CD14-positive monocyte (primary cell): ENCODE measurements around the gene PRAMEF12. TPM values are rescaled to one million over a fixed set of nuclear protein-coding genes. Genes with fewer than 3 reads are reported as not detected.
"Not testable (repeated sequence)": the region's sequence is repeated elsewhere in the genome, so short reads cannot be mapped to it uniquely, and the experiment has no call there.

ENCODE experiments used
- DNase-seq, 3 donors: peaks; one replicate each; pipeline ENCODE4 v3.0.0-alpha.2; 2011 to 2022
- H2AFZ ChIP-seq: 2 replicates; pipeline ENCODE4 v1.6.0; 2012; ENCODE audit warnings: mild to moderate bottlenecking, low read depth, low read length, inconsistent platforms; ENCODE audit not compliant: insufficient read depth, poor library complexity, severe bottlenecking
- H3K27ac ChIP-seq, 2 donors: 1 replicate in 1 of 2; 2 replicates in 1 of 2; pipeline ENCODE4 v1.5.1; 2012 to 2013; ENCODE audit warnings: low read length in 2 of 2, control low read depth in 1 of 2, inconsistent platforms in 1 of 2, low read depth in 1 of 2, mild to moderate bottlenecking in 1 of 2
- H3K27me3 ChIP-seq, 2 donors: one replicate each; pipeline versions ENCODE4 v1.6.0 to v1.6.1; 2011 to 2013; ENCODE audit warnings: low read length in 2 of 2; ENCODE audit not compliant: control insufficient read depth in 2 of 2, insufficient read depth in 2 of 2
- H3K36me3 ChIP-seq, 2 donors: replicated peaks in 1 of 2; 1 replicate in 1 of 2; 2 replicates in 1 of 2; pipeline versions ENCODE4 v1.5.1 to v1.6.1; 2012 to 2013; ENCODE audit warnings: low read length in 2 of 2, control low read depth in 1 of 2, inconsistent platforms in 1 of 2, mild to moderate bottlenecking in 1 of 2; ENCODE audit not compliant: insufficient read depth in 2 of 2, control insufficient read depth in 1 of 2
- H3K4me1 ChIP-seq, 2 donors: 1 replicate in 1 of 2; 2 replicates in 1 of 2; pipeline versions ENCODE4 v1.5.1 to v1.6.1; 2012 to 2013; ENCODE audit warnings: low read length in 2 of 2, control low read depth in 1 of 2, inconsistent platforms in 1 of 2, mild to moderate bottlenecking in 1 of 2, moderate library complexity in 1 of 2; ENCODE audit not compliant: insufficient read depth in 2 of 2, control insufficient read depth in 1 of 2
- H3K4me2 ChIP-seq: replicated peaks from 2 replicates; pipeline ENCODE3; 2012; ENCODE audit warnings: low read length, moderate library complexity, mild to moderate bottlenecking; ENCODE audit not compliant: poor library complexity, severe bottlenecking; ENCODE audit errors: extremely low read depth
- H3K4me3 ChIP-seq, 3 experiments: fragments of 200-600 bp in 1 of 3; sonication (generic) in 1 of 3; replicated peaks in 1 of 3; 1 replicate in 2 of 3; 2 replicates in 1 of 3; pipeline ENCODE4 v1.5.1; 2011 to 2013; ENCODE audit warnings: low read length in 3 of 3, mild to moderate bottlenecking in 3 of 3, control low read depth in 2 of 3, low read depth in 2 of 3, inconsistent platforms in 1 of 3, moderate library complexity in 1 of 3
- H3K79me2 ChIP-seq: 2 replicates; pipeline ENCODE4 v1.6.0; 2012; ENCODE audit warnings: mild to moderate bottlenecking, control low read depth, inconsistent platforms, low read length, moderate library complexity; ENCODE audit not compliant: insufficient read depth
- H3K9ac ChIP-seq: 2 replicates; pipeline ENCODE4 v1.6.0; 2017; ENCODE audit warnings: low read length, mild to moderate bottlenecking; ENCODE audit not compliant: insufficient read depth, poor library complexity, severe bottlenecking
- H3K9me3 ChIP-seq, 2 donors: replicated peaks in 1 of 2; 1 replicate in 1 of 2; 2 replicates in 1 of 2; pipeline versions ENCODE4 v1.5.1 to v1.6.1; 2012 to 2013; ENCODE audit warnings: low read length in 2 of 2, control low read depth in 1 of 2; ENCODE audit not compliant: control insufficient read depth in 1 of 2, insufficient read depth in 1 of 2
- H4K20me1 ChIP-seq: 2 replicates; pipeline ENCODE4 v1.6.0; 2012; ENCODE audit warnings: mild to moderate bottlenecking, low read length, control low read depth, moderate library complexity; ENCODE audit not compliant: insufficient read depth
- H3K27ac Mint-ChIP-seq, 7 donors: one replicate each; pipeline ENCODE4 v1.8.0; 2020; ENCODE audit warnings: mild to moderate bottlenecking in 7 of 7, mixed read lengths in 7 of 7, moderate library complexity in 6 of 7, inconsistent platforms in 2 of 7
- H3K27me3 Mint-ChIP-seq, 3 donors: one replicate each; pipeline ENCODE4 v1.8.0; 2021 to 2022; ENCODE audit warnings: low read depth in 3 of 3, mild to moderate bottlenecking in 3 of 3, mixed read lengths in 3 of 3, moderate library complexity in 3 of 3, inconsistent platforms in 1 of 3
- H3K36me3 Mint-ChIP-seq, 2 donors: one replicate each; pipeline ENCODE4 v1.8.0; 2020; ENCODE audit warnings: mixed read lengths in 2 of 2, inconsistent platforms in 1 of 2, mild to moderate bottlenecking in 1 of 2
- H3K4me1 Mint-ChIP-seq: one replicate; pipeline ENCODE4 v1.8.0; 2020; ENCODE audit warnings: mild to moderate bottlenecking, mixed read lengths
- H3K4me3 Mint-ChIP-seq, 2 donors: one replicate each; pipeline ENCODE4 v1.8.0; 2020; ENCODE audit warnings: mild to moderate bottlenecking in 2 of 2, mixed read lengths in 2 of 2, moderate library complexity in 1 of 2
- H3K9me3 Mint-ChIP-seq, 7 donors: one replicate each; pipeline ENCODE4 v1.8.0; 2020 to 2022; ENCODE audit warnings: mixed read lengths in 7 of 7, mild to moderate bottlenecking in 6 of 7, moderate library complexity in 6 of 7, inconsistent platforms in 2 of 7
- CTCF ChIP-seq: fragments of 200-600 bp; IDR thresholded peaks from one replicate; pipeline ENCODE4 v1.8.0; 2022; ENCODE audit warnings: antibody characterized with exemption, mild to moderate bottlenecking
- WGBS: methylation state at CpG from one replicate; pipeline ENCODE4 v1.1.5; 2013; ENCODE audit warnings: missing lambda C conversion rate; ENCODE audit not compliant: insufficient coverage; 5-methylcytosine and 5-hydroxymethylcytosine counted together
- intact Hi-C, 2 donors: fragments of 100-400 bp; cut with micrococcal nuclease; formaldehyde crosslinking; loops; one replicate each; pipeline versions ENCODE4 v1.15.0 to v1.15.1; 2023
- polyA plus RNA-seq, 3 donors: library from polyadenylated mRNA; depleted of rRNA in 1 of 3; unstranded in 2 of 3; stranded (reverse) in 1 of 3; fragments of 300-500 nt in 2 of 3; fragments of >200 nt in 1 of 3; fragmentation: Illumina TruSeq in 2 of 3; gene quantifications; 1 replicate in 2 of 3; 2 replicates in 1 of 3; pipeline ENCODE4 v1.2.3, GENCODE V29; 2012 to 2021

PRAMEF12 gene
- polyA plus RNA-seq, 3 donors, result not detected

GRCh38 chr1:12811409-12811784, 37.9 kb downstream of the PRAMEF12 start:
- intact Hi-C loops, result no loop called here
- no peak overlapping the region for H3K4me2 ChIP-seq
- TF ChIP-seq CTCF, result no peak

GRCh38 chr1:12819061-12819460, 45.5 kb downstream of the PRAMEF12 start:
- H3K4me1 ChIP-seq, H3K79me2 ChIP-seq, H3K36me3 ChIP-seq, H3K27ac ChIP-seq, H3K36me3 Mint-ChIP-seq, H3K9me3 ChIP-seq, H3K27me3 Mint-ChIP-seq, H2AFZ ChIP-seq, intact Hi-C loops, H3K27ac Mint-ChIP-seq, H3K27me3 ChIP-seq, DNase-seq, H4K20me1 ChIP-seq, H3K4me1 Mint-ChIP-seq, H3K4me2 ChIP-seq, H3K9me3 Mint-ChIP-seq, H3K4me3 ChIP-seq, H3K9ac ChIP-seq, H3K4me3 Mint-ChIP-seq: not testable (repeated sequence)
- WGBS, result 87% methylated on average over 6 of the region's 6 CpGs

More at GRCh38 chr1:12811409-12811784, 37.9 kb downstream of the PRAMEF12 start:
- Histone ChIP-seq H3K9ac (no peak overlapping the region), H3K9me3 (no peaks in the 10 kb centered on the region), H3K4me3 (no peak overlapping the region), H2AFZ (no peak overlapping the region), H3K79me2 (no peaks in the 10 kb centered on the region), H3K4me1 (no peaks in the 10 kb centered on the region), H3K36me3 (no peaks in the 10 kb centered on the region), H4K20me1 (no peaks in the 10 kb centered on the region), H3K27me3 (no peaks in the 10 kb centered on the region), H3K27ac (no peak overlapping the region)
- Mint-ChIP-seq H3K4me3 (no peak overlapping the region), H3K27me3 (peaks cover 0 to 5% (median 3%) of the 10 kb centered on the region in 3 donors), H3K36me3 (no peaks in the 10 kb centered on the region), H3K27ac (no peak overlapping the region), H3K4me1 (no peaks in the 10 kb centered on the region), H3K9me3 (peaks cover 0 to 7% (median 2%) of the 10 kb centered on the region in 7 donors)
- 100% methylated on average over 1 of the region's 2 CpGs for whole genome bisulfite sequencing
- DNase-seq, result no peak

Other genes starting within 250 kb of the PRAMEF12 start
- under 1 TPM; 0.23 to 0.59 (median 0.29) TPM for gene DHRS3, start 155.5 kb upstream of the PRAMEF12 start, polyA plus RNA-seq
- gene AADACL4, start 129.7 kb upstream of the PRAMEF12 start, polyA plus RNA-seq, result not detected
- gene AADACL3, start 57.6 kb upstream of the PRAMEF12 start, polyA plus RNA-seq, result not detected
- not detected for gene CFAP107, start 27.5 kb upstream of the PRAMEF12 start, polyA plus RNA-seq
- not detected for gene PRAMEF1, start 17.7 kb downstream of the PRAMEF12 start, polyA plus RNA-seq
- gene PRAMEF11, start 57.7 kb downstream of the PRAMEF12 start, polyA plus RNA-seq, result not detected
- not detected for gene HNRNPCL1, start 75.0 kb downstream of the PRAMEF12 start, polyA plus RNA-seq
- not detected for gene PRAMEF2, start 83.3 kb downstream of the PRAMEF12 start, polyA plus RNA-seq
- not detected for gene PRAMEF4, start 112.5 kb downstream of the PRAMEF12 start, polyA plus RNA-seq
- gene PRAMEF10, start 124.5 kb downstream of the PRAMEF12 start, polyA plus RNA-seq, result not detected
- gene PRAMEF7, start 142.9 kb downstream of the PRAMEF12 start, polyA plus RNA-seq, result not detected
- gene PRAMEF6, start 173.8 kb downstream of the PRAMEF12 start, polyA plus RNA-seq, result not detected